Stimulated activated CD8-positive, alpha-beta memory T cell treated with anti-CD3 and anti-CD28 coated beads, Interleukin-12 subunit alpha, Interleukin-12 subunit beta, amount 100 ng/mL, for 4 hours (primary cell): ENCODE data around the gene NOTCH2.

ENCODE experiments used
- DNase-seq: peaks from one replicate; pipeline ENCODE4 v3.0.0-alpha.2; 2020; ENCODE audit warnings: low read depth

NOTCH2 gene

DNA sequence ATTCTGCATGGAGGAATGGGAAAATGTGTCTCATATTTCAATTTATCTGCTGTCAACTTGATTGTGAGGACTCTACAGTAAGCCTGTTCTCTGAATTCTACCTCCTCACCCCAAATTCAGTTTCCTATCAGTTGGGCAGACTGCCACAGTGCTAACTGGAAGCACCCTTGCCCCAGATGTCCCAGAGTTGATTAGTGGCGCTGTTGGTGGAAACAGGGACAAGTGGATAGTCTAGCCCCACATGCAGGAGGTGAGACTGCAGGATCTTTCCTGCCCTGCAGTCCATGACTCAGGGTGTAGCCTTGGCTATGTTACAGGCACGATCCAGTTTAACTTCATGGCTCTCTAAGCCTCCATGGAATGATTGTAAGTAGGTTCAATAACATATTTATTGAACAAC is 195.3 kb downstream of the NOTCH2 start:
- no peak for DNase-seq

GRCh38 chr1:119873135-119874015 is 196.1 kb downstream of the NOTCH2 start:
- no peak for DNase-seq

- no peak for DNase-seq
Measured at GRCh38 chr1:119871881-119872280, 197.6 kb downstream of the NOTCH2 start.

DNA sequence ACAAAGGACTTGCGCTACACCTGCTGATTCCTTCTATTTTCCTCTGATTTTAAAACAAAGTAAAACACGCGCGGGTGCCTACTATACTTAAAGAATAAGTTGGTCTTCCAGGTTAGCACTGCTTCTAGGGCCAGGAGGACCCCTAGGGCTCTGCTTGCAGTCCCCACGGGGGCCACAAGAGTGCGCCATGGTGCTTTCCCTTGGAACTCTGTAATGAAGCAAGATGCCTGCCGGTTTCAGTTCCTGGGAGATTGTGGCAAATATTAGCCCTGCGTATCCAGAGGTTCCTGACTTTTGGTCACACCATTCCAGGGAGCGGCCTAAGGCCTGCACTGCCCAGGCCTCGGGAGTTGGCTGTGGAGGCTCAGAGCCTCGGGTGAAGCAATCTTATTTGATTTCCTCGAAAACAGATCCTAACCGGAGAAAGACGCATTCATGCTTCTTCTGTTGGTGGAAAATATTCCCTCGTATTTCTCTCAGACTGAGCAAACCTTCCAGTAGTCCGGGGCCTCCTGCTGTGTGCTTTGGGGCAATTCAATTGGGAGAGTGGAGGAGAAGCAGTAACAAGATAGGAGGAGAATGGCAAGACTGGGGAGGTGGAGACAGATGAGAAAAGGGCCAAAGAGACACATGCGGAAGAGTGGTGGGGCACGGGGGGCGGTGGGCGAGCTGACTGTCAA is 198.4 kb downstream of the NOTCH2 start:
- peak; percentile 29 for DNase-seq

GRCh38 chr1:119869995-119870394 is 199.5 kb downstream of the NOTCH2 start:
- DNase-seq = no peak

DNA sequence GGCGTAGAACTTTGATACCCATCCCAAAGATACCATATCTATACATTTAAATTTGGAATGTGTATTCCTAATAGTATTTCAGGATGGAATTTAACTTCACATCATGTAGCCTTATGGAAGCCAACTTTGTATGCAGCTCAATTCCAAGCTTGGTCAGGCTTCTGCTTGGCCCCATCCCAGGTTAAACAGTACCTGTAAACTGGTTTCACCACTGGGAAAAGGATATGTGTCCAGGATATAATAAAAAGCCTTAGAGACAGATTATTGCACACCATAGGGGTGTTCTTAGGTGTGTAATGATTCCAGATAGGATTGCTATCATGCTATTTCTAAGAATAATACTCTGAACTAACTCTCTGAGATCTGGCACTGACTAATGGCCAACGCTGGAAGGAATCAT is 201.3 kb downstream of the NOTCH2 start:
- DNase-seq = no peak

DNA sequence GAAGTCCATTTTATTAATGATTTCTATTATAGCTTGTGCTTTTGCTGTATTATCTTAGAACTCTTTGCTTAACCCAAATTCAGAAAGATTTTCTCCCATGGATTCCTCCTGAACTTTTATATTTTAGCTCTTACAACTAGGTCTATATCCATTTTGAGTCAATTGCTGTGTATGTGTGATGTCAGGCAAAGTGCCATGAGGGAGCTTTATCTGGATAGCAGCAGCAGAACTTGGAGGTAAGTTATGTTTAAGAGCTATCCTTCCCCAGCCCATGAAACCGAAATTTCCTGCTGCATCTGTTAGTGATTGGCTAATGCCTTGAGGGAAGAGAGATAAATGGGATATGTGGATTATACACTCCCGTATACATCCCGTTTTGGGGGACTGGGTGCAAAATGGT is 203.0 kb downstream of the NOTCH2 start:
- no peak for DNase-seq

DNA sequence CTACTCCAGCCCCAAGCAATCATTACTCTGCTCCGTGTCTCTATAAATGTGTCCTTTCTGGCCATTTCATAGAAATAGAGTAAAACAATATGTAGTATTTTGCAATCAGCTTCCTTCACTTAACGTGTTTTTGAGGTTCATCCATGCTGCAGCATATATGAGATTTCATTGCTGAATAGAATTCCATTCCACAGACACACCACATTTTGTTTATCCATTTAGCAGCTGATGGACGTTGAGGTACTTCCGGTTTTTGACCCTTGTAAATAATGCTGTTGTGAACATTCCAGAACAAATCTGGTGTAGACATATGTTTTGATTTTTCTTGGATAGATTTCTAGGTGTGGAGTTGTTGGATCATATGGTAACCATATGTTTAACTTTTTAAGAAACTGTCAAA is 203.8 kb downstream of the NOTCH2 start:
- DNase-seq = no peak

GRCh38 chr1:119862276-119862675 is 207.2 kb downstream of the NOTCH2 start:
- no peak for DNase-seq
